ENCODE data around the gene TMC5.

TMC5 gene

GRCh38 chr16:19506965-19507364, 89.3 kb downstream of the TMC5 start:
- DNase-seq (ENCODE audit: low read depth in 2 of 2), result no peak

- no peak for DNase-seq (ENCODE audit: low read depth in 2 of 2)
Observed at GRCh38 chr16:19507867-19508266, 90.2 kb downstream of the TMC5 start.

GRCh38 chr16:19512297-19512696, 94.6 kb downstream of the TMC5 start:
- no peak for DNase-seq (ENCODE audit: low read depth in 2 of 2)

GRCh38 chr16:19513377-19514053, 95.8 kb downstream of the TMC5 start:
- no peak for DNase-seq (ENCODE audit: low read depth in 2 of 2)

- no peak for DNase-seq (ENCODE audit: low read depth in 2 of 2)
Observed at GRCh38 chr16:19515757-19516156, 98.1 kb downstream of the TMC5 start.

- no peak for DNase-seq (ENCODE audit: low read depth in 2 of 2)
Observed at GRCh38 chr16:19517424-19518089, 99.9 kb downstream of the TMC5 start.

- no peak for DNase-seq (ENCODE audit: low read depth in 2 of 2)
Observed at GRCh38 chr16:19518388-19518787, 100.7 kb downstream of the TMC5 start.

GRCh38 chr16:19520861-19521331, 103.2 kb downstream of the TMC5 start:
- no peak for DNase-seq (ENCODE audit: low read depth in 2 of 2)

GRCh38 chr16:19521471-19522396, 104.1 kb downstream of the TMC5 start, which contains the start of gene GDE1:
Gene GDE1, minus strand, starts transcription at chr16:19522098. Its CDS starts 134 bp downstream, at chr16:19521964.
- DNase-seq (ENCODE audit: low read depth in 2 of 2), result peak; percentile 90 to 91

- no peak for DNase-seq (ENCODE audit: low read depth in 2 of 2)
Observed at GRCh38 chr16:19522397-19522732, 104.7 kb downstream of the TMC5 start.

- no peak for DNase-seq (ENCODE audit: low read depth in 2 of 2)
Observed at GRCh38 chr16:19522760-19523159, 105.1 kb downstream of the TMC5 start.

- DNase-seq (ENCODE audit: low read depth in 2 of 2), result no peak
Observed at GRCh38 chr16:19523184-19523558, 105.5 kb downstream of the TMC5 start.

GRCh38 chr16:19523559-19524355, 106.1 kb downstream of the TMC5 start, which contains the start of gene CCP110:
Gene CCP110, plus strand, starts transcription at chr16:19523942. Its CDS starts 3,940 bp downstream, at chr16:19527882.
- DNase-seq (ENCODE audit: low read depth in 2 of 2), result peak; percentile 84 to 91

- DNase-seq (ENCODE audit: low read depth in 2 of 2), result no peak
Observed at GRCh38 chr16:19524356-19524615, 106.6 kb downstream of the TMC5 start.

GRCh38 chr16:19524616-19525384, 107.1 kb downstream of the TMC5 start:
- no peak for DNase-seq (ENCODE audit: low read depth in 2 of 2)

- DNase-seq (ENCODE audit: low read depth in 2 of 2), result no peak
Observed at GRCh38 chr16:19525385-19525723, 107.7 kb downstream of the TMC5 start.

- DNase-seq (ENCODE audit: low read depth in 2 of 2), result no peak
Observed at GRCh38 chr16:19527161-19527560, 109.5 kb downstream of the TMC5 start.

GRCh38 chr16:19528666-19529065, 111.0 kb downstream of the TMC5 start:
- no peak for DNase-seq (ENCODE audit: low read depth in 2 of 2)

GRCh38 chr16:19532601-19533000, 114.9 kb downstream of the TMC5 start:
- no peak for DNase-seq (ENCODE audit: low read depth in 2 of 2)

GRCh38 chr16:19540241-19540970, 122.7 kb downstream of the TMC5 start:
- DNase-seq (ENCODE audit: low read depth in 2 of 2), result no peak
